Mucosa of descending colon (tissue), 3 donors: ENCODE data around the gene ALPP. TPM values are rescaled to one million over a fixed set of nuclear protein-coding genes. Genes with fewer than 3 reads are reported as not detected.

Source experiments
- ATAC-seq: fragments of 200-7000 bp; cut with Tn5 transposase; one replicate; pipeline ENCODE4 v1.9.1; 2020; ENCODE audit warnings: mild to moderate bottlenecking, moderate library complexity
- DNase-seq, 3 donors: peaks; one replicate each; pipeline ENCODE4 v3.0.0-alpha.2; 2020
- H3K36me3 ChIP-seq: fragments of 200-600 bp; one replicate; pipeline ENCODE4 v1.8.0; 2021; ENCODE audit warnings: low read depth, mild to moderate bottlenecking
- H3K4me1 ChIP-seq: fragments of 200-600 bp; one replicate; pipeline ENCODE4 v1.8.0; 2021; ENCODE audit warnings: low read depth, mild to moderate bottlenecking
- H3K4me3 ChIP-seq: fragments of 200-600 bp; one replicate; pipeline ENCODE4 v1.8.0; 2021; ENCODE audit warnings: mild to moderate bottlenecking
- H3K9me3 ChIP-seq: fragments of 200-600 bp; one replicate; pipeline ENCODE4 v1.8.0; 2021; ENCODE audit warnings: mild to moderate bottlenecking
- intact Hi-C, 2 donors: fragments of 100-400 bp; cut with DNase I in 1 of 2; cut with micrococcal nuclease in 1 of 2; formaldehyde crosslinking; loops; one replicate each; pipeline versions ENCODE4 v1.11.0 to v1.11.1; 2022; cut with DNase I, micrococcal nuclease
- total RNA-seq, 3 donors: library from RNA; stranded (reverse); fragmentation: NEBNext Ultra II Directional in 2 of 3; extraction: Animal tissue kit (Norgen Biotek cat#: 25700) in 2 of 3; gene quantifications; one replicate each; pipeline versions ENCODE4 v1.2.1 to v1.2.4, GENCODE V29; 2021 to 2023
- TF ChIP-seq, protein P1 (sequence below): fragments of 200-600 bp; IDR thresholded peaks from one replicate; pipeline ENCODE4 v1.8.0; 2022; ENCODE audit warnings: antibody characterized with exemption, mild to moderate bottlenecking
- donor health status: DM: no; HTN: no; CAD: no; lungs with moderate emphysema.
- donor health status: DM: no; HTN: no; CAD: no.
- donor health status: DM: no; HTN: yes; CAD: no.

ALPP gene
- total RNA-seq, 3 donors from 2014 or later, result 1.2 TPM; not detected in 2

DNA sequence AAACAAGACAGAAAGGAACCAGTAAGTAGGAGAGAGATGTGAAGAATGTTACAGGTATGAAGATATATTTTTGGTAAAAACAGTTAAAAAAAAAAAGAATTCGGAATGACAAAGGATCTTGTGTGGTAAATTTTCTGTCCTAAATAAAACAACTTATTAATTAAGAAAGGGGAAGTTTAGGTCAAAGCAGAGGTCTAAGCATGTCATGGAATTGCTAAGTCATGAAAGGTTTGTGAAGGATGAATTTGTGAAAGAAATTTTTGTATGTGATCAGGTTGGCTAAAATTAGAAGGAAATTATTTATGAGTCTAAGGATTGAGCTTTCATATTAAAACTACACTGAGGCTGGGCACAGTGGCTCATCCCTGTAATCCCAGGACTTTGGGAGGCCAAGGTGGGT is 17.0 kb downstream of the ALPP start:
- ATAC-seq, result no peak
- Histone ChIP-seq H3K9me3 (no peaks in the 10 kb centered on the region), H3K4me3 (no peak overlapping the region), H3K36me3 (no peaks in the 10 kb centered on the region), H3K4me1 (peaks cover 5% of the 10 kb centered on the region)
- TF ChIP-seq, protein P1, sequence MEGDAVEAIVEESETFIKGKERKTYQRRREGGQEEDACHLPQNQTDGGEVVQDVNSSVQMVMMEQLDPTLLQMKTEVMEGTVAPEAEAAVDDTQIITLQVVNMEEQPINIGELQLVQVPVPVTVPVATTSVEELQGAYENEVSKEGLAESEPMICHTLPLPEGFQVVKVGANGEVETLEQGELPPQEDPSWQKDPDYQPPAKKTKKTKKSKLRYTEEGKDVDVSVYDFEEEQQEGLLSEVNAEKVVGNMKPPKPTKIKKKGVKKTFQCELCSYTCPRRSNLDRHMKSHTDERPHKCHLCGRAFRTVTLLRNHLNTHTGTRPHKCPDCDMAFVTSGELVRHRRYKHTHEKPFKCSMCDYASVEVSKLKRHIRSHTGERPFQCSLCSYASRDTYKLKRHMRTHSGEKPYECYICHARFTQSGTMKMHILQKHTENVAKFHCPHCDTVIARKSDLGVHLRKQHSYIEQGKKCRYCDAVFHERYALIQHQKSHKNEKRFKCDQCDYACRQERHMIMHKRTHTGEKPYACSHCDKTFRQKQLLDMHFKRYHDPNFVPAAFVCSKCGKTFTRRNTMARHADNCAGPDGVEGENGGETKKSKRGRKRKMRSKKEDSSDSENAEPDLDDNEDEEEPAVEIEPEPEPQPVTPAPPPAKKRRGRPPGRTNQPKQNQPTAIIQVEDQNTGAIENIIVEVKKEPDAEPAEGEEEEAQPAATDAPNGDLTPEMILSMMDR, result no peak
- no peak for DNase-seq
- intact Hi-C loops, result no loop called here

DNA sequence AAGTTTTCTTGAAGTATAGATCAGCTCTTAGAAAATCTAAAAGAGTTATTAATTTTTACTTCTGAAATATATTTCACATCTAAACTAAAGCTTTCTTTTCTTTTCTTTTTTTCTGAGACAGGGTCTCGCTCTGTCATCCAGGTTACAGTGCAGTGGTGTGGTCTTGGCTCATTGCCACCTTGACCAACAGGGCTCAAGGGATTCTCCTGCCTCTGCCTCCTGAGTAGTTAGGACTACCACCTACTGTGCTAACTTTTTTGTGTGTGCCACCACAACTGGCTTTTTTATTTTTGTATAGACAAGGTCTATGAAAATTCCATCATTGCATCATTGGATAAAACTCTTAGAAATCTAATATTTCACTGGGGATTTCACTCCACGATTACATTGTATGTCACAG is 18.1 kb downstream of the ALPP start:
- intact Hi-C loops, result no loop called here
- TF ChIP-seq, protein P1, result no peak
- ATAC-seq, result no peak

DNA sequence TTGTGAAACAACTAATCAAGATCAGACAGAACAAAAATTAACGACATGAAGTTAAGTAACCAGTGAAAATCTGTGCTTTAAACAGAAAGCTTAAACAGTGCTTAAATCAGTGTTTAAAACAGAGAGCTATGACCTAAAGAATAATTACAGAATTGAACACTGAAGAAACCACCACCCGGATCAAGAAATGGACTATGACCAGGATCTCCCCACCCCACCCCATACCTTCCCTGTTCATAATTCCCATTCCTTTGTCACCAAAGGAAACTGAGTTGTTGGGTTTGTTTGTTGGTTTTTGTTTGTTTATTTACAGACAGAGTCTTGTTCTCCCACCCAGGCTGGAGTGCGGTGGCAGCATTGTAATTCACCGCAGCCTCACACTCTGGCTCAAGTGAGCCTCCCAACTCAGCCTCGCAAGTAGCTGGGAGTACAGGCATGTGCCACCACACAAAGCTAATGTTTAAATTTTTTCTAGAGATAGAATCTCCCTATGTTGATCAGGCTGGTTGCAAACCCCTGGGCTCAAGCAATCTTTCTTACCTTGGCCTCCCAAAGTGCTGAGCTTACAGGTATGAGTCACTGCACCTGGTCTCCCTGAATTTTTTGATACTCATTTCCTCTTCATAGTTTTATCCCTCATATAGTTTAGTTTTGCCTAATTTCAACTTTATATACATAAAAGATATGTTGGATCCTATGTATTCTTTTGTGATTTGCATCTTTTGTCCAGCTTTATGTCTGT is 19.9 kb downstream of the ALPP start:
- no peaks in the 10 kb centered on the region for H3K9me3 ChIP-seq
- H3K36me3 ChIP-seq, result no peaks in the 10 kb centered on the region
- TF ChIP-seq, protein P1, result no peak
- H3K4me3 ChIP-seq, result no peak overlapping the region
- intact Hi-C loops, result no loop called here
- DNase-seq, result peak in 1 of 3 donors; percentile 35
- peaks cover 5% of the 10 kb centered on the region for H3K4me1 ChIP-seq
- ATAC-seq, result peak; percentile 85

More for the DNA sequence above, 18.1 kb downstream of the ALPP start:
- Histone ChIP-seq H3K4me1 (peaks cover 5% of the 10 kb centered on the region), H3K4me3 (no peak overlapping the region), H3K9me3 (no peaks in the 10 kb centered on the region), H3K36me3 (no peaks in the 10 kb centered on the region)
- no peak for DNase-seq

DNA sequence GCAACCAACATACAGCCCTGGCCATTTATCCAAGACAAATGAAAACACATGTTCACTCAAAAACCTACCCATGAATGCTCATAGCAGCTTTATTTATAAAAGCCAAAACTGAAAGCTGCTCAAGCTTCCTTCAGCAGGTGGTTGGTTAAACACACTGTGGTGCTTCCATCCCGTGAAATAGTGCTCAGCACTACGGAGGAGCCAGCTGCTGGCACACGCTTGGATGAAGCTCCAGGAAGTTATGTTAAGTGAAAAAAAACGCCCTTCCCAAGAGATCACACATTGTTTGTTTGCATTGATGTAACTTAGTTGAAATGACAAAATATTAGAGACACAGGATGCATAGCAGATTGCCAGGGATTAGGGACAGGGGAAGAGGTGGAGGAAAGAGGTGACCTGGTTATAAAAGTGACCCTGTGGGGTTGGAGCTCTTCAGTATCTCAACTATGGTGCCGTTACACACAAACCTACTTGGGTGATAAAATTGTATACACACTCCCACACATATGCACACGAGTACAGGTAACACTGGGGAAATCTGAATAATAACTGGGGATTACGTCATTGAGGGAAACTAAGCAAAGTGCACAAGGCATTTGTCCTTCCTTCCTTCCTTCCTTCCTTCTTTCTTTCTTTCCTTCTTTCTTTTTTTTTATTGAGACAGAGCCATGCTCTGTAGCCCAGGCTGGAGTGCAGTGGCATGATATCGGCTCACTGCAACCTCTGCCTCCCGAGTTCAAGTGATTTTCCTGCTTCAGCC is 21.9 kb downstream of the ALPP start:
- no peak for DNase-seq
- peaks cover 5% of the 10 kb centered on the region for H3K4me1 ChIP-seq
- peak; percentile 61 for ATAC-seq
- TF ChIP-seq, protein P1, result no peak
- H3K36me3 ChIP-seq, result no peaks in the 10 kb centered on the region
- H3K9me3 ChIP-seq, result no peaks in the 10 kb centered on the region
- no peak overlapping the region for H3K4me3 ChIP-seq
- intact Hi-C loops, result no loop called here

DNA sequence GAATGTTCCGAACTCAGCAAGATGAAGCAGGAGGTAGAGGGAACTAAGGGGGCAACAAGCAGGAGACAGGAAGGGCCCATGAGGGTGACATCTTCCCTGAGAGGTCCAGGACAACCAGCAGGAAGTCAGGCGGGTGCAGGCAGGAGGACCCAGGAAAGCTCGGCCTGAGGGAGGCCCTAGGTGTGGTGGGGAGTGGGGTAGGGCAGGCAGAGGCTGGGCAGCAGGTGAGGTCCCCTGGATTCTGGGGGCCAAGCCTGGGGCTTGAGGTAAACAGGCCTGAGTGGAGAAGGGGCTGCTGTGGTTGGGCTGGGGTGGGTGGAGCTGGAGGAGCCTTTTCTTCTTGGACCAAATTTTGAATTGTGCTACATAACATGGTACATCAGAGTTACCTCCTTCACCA is 24.0 kb downstream of the ALPP start:
- Histone ChIP-seq H3K4me3 (no peak overlapping the region), H3K36me3 (no peaks in the 10 kb centered on the region), H3K4me1 (peaks cover 5% of the 10 kb centered on the region), H3K9me3 (no peaks in the 10 kb centered on the region)
- no peak for DNase-seq
- intact Hi-C loops, result no loop called here
- no peak for ATAC-seq
- TF ChIP-seq, protein P1, result no peak
